GM18505 (cell line): Measurements from ENCODE around the gene ACTL8.

ENCODE experiments used
- ATAC-seq: cut with Tn5 transposase; IDR thresholded peaks from one replicate; pipeline ENCODE4 v1.9.1; 2021; ENCODE audit not compliant: unreplicated experiment
- POLR2A ChIP-seq: IDR thresholded peaks from 4 replicates; pipeline ENCODE4 v1.6.1; 2011; ENCODE audit warnings: borderline replicate concordance; ENCODE audit not compliant: insufficient read depth, insufficient read length; ENCODE audit errors: extremely low read depth

Gene ACTL8, protein sequence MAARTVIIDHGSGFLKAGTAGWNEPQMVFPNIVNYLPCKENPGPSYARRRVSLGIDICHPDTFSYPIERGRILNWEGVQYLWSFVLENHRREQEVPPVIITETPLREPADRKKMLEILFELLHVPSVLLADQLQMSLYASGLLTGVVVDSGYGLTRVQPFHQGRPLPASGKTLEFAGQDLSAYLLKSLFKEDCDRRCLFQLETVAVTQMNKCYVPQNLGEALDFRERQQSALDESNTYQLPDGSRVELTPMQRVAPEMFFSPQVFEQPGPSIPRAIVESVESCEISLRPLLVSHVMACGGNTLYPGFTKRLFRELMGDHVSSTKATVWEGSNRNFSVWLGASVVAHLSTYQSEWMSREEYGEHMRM

DNA sequence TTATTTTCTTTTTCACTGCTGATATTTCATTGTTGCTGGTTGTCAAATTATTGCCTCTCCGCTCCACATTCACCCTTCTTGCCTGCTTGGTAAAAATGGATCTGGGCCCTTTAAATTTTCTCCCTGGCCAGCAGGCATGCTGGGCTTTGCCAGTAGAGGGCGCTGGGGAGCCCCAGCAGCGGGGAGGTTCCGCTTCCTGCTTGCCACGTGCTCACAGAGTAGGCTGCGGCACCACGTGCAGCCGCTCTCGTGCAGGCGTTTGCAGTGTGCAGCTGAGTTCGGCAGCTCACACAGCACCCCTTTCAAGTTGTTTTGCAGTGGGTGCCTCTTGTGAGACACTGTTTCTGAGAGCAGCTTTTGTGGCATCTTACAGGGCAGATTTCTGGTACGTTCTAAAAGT lies at the start of gene ACTL8:
TSS of gene ACTL8 (plus strand) at position 214 of the 400 bp plus-strand sequence. CDS start 67,676 bp downstream, outside the sequence.
- TF ChIP-seq POLR2A, result no peak
- ATAC-seq, result no peak

DNA sequence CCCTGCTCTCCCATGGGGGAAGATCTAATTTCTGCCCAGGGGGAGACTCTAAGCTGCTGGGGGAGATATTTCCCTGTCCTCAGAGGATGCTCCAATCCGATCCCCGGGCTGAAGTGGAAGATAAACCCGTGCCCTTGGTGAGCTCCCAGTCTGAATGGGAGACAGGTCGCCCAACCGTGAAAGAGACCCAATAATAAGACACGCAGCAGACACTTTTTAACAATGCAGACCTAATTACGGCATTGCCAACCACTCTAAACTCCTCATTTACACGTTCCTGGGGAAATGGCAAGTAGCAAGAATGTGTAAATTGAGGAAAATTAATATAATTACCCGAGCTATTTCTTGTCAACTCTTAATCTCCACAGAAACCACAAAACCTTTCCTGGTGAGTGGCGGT lies 48.7 kb upstream of the ACTL8 start:
- no peak for TF ChIP-seq POLR2A
- ATAC-seq, result no peak

DNA sequence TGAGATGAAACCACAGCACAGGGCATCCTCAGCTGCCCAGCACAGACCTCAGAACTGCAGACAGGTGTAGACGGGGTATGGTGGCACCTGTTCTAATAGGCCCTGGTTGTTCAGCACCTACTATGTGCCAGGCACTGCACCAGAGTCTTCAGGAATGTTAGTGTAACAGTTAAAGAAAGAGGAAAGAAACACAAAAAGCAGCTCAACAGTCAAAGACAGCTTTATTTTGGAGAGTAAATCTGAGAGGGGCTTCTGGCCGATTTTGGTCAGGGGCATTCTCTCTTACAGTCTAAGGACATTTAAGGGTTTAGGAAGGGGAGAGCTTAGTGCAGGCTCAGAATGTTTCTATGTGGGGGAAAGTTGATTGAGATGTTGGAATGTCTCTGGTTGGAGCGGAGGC lies 45.2 kb upstream of the ACTL8 start:
- no peak for TF ChIP-seq POLR2A
- ATAC-seq, result no peak

DNA sequence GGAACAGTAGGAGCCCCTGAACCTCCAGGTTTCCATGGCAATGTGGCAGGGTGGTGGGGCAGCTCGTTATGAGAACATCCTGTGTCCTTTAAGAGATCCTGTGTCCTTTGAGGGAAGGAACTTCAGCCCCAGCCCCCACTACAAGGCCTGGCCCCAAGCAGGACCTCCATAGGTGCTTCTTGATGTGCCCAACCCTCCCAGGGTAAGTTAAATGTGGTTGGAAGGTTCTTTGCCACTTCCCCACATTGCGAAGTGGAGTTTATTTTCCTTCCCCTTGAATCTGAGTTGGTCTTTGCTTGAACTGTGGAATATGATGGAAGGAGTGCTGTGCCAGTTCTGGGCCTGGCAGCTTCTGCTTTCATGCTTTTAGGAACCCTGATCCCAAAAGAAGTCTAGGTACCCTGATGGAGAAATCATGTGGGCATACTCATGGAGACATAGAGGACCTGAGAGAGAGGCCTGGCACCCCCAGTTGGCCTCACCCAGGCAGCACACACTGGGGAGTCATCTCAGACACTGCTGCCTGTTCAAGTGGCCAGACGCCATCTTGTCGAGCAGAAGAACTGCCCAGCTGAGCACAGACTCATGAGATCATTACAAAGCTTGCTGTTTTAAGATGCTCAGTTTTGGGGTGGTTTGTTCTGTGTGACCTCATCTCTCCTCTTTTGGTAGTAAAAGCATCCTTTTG lies 44.1 kb upstream of the ACTL8 start:
- no peak for ATAC-seq
- no peak for TF ChIP-seq POLR2A

DNA sequence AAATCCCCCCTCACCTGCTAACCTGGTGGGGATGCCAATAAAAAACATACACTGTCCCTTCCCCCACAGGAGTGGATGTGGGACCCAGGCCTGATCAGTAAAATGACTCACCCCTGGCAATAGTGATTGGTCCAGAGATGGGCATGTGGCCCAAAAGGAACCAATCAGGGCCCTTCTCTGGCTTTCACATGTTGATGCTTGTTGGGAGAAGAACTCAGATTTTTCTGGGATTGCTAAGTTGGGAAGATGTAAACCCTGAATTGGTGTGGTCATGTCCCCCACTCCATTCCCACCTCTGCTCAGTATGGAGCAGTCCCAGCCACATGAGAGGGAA lies 43.6 kb upstream of the ACTL8 start:
- ATAC-seq, result no peak
- no peak for TF ChIP-seq POLR2A

DNA sequence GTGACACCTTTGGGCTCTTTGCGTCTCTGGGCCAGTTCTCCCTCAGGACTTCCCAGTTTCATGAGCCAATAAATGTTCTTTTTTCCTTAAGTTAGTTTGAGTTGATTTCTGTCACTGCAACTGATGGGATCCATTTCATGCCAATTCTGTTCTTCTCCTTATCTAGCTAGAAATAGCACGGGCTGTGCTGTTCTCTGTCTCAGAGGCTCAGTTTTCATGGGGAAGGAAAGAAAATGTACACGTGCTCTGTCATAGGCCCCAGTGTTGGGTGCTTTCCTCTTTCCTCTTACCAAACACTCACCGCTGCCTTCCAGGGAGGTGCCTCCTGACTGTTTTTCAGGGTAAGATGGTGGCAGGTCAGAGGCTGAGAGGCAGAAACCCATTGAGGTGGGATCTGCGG lies 43.2 kb upstream of the ACTL8 start:
- ATAC-seq, result no peak
- TF ChIP-seq POLR2A, result no peak

DNA sequence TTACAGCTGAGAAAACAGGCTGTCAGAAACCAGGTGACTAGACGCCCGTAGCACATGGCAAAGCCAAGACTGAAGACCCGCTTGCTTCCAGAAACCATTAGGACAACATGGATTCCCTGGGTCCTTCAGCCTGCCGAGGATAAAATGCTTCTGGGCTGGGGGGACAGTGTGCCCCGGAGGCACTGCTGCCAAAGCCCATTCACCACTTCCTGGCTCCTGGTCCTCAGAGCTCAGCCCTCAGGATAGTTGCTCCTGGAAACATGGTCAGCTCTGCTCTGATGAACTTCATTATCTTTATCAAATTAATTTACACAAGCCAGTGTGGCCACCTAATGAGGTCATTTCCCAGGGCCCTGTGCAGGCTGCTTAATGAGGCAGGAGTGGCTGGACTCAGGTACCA lies 41.1 kb upstream of the ACTL8 start:
- ATAC-seq, result no peak
- TF ChIP-seq POLR2A, result no peak

DNA sequence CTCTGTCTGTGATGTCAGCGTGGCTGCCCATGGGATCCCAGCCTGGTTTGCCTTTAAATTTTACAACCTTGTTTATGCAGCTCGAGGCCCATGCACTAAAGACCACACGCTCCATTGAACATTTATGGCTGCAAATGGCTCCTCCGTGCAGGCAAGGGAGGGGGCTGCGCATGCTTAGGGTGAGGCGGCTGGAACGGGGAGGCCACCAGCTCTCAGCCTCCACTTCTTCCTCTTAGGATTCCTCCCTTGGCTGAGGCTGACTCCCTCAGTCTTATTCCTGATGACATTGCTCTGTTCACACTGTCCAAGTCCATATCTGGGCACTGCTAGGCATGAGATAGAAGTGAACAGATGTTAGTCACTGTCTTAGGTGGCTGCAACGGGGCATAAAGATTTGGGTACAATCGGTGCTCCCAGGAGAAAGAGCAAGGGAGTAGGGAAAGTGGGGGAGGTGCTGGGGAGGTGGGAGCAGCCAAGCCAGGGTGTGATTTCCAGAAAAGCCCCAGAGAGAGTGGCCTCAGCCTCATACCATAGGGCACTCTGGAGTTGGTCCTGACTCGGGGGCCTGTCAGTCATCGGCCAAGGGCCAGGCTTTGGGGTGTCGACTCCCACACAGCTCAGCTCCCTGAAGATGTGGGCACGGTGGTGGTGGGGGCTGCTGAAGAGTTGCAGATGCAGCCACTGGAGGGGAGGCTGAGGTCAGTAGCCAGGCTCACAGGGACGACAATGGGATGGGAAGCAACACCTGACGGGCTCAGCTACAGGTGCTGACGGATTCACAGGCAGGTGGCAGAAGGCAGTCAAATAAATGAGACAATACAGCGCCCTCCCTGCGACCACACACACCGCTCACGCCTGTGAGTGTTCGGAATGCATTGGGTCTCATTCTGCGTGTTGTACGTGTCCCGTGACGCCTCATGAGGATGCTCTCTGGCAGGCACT lies 37.3 kb upstream of the ACTL8 start:
- ATAC-seq, result no peak
- TF ChIP-seq POLR2A, result no peak

DNA sequence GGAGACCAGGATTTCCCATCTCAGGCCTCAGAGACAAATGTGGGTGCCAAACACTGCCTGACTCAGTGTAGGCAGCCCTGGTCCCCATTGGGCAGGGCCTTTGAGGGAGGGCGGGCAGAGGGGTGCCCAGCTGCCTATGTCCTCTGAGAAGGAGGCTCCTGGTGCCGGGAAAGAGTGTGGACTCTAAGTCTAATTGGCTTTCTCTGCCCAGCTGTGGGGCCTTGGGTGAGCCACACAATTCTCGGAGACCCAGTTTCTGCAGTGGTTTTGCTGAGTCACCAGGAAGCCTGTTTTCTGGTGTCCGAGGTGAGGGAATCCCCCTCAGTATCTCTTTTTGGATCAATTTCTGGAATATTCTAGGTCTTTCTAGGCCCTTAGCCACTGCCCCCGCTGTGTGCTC lies 35.3 kb upstream of the ACTL8 start:
- ATAC-seq, result no peak
- no peak for TF ChIP-seq POLR2A

DNA sequence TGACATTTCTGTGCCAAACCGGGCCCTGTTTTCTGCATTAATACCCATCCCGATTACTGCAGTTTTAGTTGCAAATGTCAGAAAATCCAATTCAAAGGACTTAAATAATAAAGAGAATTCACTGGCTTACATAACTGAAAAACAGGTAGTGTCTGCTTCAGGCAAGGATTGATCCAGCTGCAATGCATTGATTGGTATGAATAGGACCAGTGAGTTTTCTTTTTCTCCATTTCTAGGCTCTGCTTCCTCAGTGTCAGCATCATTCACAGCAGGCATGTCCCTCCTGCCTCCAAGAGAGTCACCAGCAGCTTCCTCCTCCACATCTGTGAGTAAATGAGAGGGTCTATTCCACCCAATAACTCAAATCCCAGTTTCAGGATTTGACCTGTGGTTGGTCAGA lies 33.7 kb upstream of the ACTL8 start:
- no peak for ATAC-seq
- no peak for TF ChIP-seq POLR2A

DNA sequence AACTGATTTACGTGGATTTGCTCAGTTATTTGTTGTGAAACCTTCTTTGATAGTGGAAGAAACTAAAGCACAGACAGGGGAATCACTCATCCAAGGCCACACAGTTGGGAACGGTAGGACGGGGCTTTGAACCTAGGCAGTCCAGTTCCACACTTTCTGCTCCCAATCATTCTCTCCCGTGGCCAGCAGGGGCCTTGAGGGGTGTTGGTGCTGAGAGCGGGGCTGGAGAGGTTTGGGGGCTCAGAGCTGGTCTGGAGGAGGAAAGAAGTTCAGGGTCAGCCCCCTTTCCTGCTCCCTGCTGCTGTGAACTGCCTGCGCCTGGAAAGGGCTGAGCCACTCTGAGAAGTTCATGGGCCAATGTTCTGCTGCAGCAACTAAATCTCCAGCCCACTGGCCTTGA lies 31.4 kb upstream of the ACTL8 start:
- ATAC-seq, result no peak
- no peak for TF ChIP-seq POLR2A

DNA sequence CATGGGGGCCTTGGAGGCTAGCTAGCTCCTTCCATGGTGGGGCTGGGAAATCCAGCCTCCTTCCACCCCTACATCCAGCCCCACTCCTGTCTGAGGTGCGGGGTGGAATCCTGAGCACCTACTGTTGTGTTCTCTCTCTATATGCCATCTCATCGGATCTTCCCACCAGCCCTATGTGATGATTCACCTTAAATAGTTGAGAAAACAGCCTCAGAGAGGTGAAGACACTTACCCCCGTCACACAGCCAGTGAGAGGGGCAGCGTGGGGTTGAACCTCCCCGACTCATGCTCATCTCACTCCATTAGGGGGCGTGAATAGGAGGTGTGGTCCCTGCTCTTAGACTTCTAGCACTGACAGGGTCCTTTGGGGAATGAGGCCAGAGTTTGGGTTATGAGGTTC lies 31.0 kb upstream of the ACTL8 start:
- TF ChIP-seq POLR2A, result no peak
- ATAC-seq, result no peak

DNA sequence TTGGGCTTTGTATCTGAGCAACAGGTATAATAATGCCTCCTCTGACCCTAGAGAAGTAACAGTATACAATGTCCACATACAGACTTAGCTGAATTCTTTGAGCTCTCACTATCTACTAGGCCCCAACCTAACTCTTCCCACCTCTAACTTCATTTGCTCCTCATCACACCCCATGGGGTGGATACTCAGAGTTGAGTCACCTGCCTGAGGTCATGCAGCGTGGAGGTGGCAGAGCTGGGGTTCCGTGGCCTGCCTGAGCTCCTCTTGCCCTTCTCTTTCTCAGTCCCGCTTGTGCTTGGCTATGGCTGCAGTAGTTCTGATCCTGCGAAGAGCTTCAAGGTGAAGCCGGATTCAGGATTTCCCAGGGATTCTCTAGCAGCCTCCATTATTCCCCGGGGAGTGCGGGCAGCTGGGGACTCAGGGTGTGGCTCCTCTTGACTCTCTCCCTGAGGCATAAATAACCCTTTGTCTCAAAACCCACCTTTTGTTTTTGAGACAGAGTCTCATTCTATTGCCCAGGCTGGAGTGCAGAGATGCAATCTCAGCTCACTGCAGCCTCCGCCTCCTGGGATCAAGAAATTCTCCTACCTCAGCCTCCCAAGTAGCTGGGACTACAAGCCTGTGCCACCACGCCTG lies 29.9 kb upstream of the ACTL8 start:
- no peak for ATAC-seq
- no peak for TF ChIP-seq POLR2A
